Thyroid gland (tissue), 4 donors: ENCODE results near the gene PPP2R5D. TPM values are rescaled to one million over a fixed set of nuclear protein-coding genes. Genes with fewer than 3 reads are reported as not detected.
A peak's percentile ranks its signal among the peaks of the same experiment; 100 is the strongest.

Source experiments
- DNase-seq, 2 donors: peaks; one replicate each; pipeline ENCODE4 v3.0.0-alpha.2; 2019
- H3K27ac ChIP-seq, 3 donors: fragments of 200-600 bp; sonication (generic); 1 replicate in 2 of 3; 2 replicates in 1 of 3; pipeline ENCODE4 v1.5.1; 2016 to 2019; ENCODE audit warnings: mild to moderate bottlenecking in 1 of 3, moderate library complexity in 1 of 3
- H3K27me3 ChIP-seq: fragments of 200-600 bp; sonication (generic); one replicate; pipeline ENCODE4 v1.5.1; 2019
- H3K36me3 ChIP-seq, 2 donors: fragments of 200-600 bp; sonication (generic); one replicate each; pipeline ENCODE4 v1.5.1; 2016 to 2019
- H3K4me1 ChIP-seq, 2 donors: fragments of 200-600 bp; sonication (generic); one replicate each; pipeline ENCODE4 v1.5.1; 2017 to 2019
- H3K4me3 ChIP-seq, 3 donors: fragments of 200-600 bp; sonication (generic); replicated peaks in 1 of 3; 1 replicate in 2 of 3; 2 replicates in 1 of 3; pipeline ENCODE4 v1.5.1; 2016; ENCODE audit warnings: mild to moderate bottlenecking in 1 of 3
- H3K9me3 ChIP-seq: fragments of 200-600 bp; sonication (generic); one replicate; pipeline ENCODE4 v1.5.1; 2017
- POLR2A ChIP-seq, 2 donors: fragments of 450-650 bp; IDR thresholded peaks; one replicate each; pipeline ENCODE4 v1.6.1; 2017; ENCODE audit warnings: antibody characterized with exemption in 2 of 2, mild to moderate bottlenecking in 2 of 2, moderate library complexity in 1 of 2
- WGBS, 2 donors: methylation state at CpG; one replicate each; pipeline ENCODE4 v1.1.5; 2017; 5-methylcytosine and 5-hydroxymethylcytosine counted together
- intact Hi-C: fragments of 100-400 bp; cut with DNase I; formaldehyde crosslinking; loops from one replicate; pipeline ENCODE4 v1.15.1; 2023
- total RNA-seq, 4 donors: library from RNA; depleted of rRNA; stranded (reverse); fragments of >200 nt; gene quantifications; one replicate each; pipeline ENCODE4 v1.2.3, GENCODE V29; 2016
- TF ChIP-seq, protein P1 (sequence below), 6 experiments: fragments of 200-600 bp in 3 of 6; fragments of 450-650 bp in 3 of 6; sonication (generic) in 3 of 6; IDR thresholded peaks; one replicate each; pipeline ENCODE4 v1.5.1; 2016 to 2019; ENCODE audit warnings: antibody characterized with exemption in 6 of 6, mild to moderate bottlenecking in 2 of 6, inconsistent platforms in 1 of 6, moderate library complexity in 1 of 6

Gene PPP2R5D
- total RNA-seq, 4 donors from 2014 or later = 22.8 to 47.0 (median 28.2) TPM

DNA sequence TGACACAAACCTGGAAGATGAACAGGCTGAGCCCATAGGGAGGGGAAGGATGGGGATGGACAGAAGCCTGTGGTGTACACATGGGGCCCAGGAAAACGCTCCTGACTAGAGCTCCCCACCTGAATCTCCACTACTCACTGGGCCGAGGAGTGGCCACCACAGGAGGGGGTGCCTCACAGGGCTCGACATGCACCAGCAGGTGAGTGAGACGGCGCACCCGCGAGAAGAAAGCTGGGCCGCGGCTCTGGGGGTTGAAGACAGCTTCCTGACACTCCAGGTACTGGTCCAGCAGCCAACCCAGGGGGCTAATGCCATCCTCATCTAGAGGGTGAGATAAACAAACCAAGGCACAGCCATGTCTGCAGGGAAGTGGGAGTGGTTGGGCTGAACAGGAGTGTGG, 58.9 kb downstream of the PPP2R5D start:
- 84 to 87% methylated on average over 9 of the region's 9 CpGs for WGBS, 2 donors
- Histone ChIP-seq H3K36me3 (peaks cover 53 to 56% of the 10 kb centered on the region in 2 donors), H3K4me3 (no peak overlapping the region), H3K27ac (no peak overlapping the region), H3K9me3 (no peaks in the 10 kb centered on the region), H3K27me3 (no peaks in the 10 kb centered on the region), H3K4me1 (no peaks in the 10 kb centered on the region)
- TF ChIP-seq, protein P1, sequence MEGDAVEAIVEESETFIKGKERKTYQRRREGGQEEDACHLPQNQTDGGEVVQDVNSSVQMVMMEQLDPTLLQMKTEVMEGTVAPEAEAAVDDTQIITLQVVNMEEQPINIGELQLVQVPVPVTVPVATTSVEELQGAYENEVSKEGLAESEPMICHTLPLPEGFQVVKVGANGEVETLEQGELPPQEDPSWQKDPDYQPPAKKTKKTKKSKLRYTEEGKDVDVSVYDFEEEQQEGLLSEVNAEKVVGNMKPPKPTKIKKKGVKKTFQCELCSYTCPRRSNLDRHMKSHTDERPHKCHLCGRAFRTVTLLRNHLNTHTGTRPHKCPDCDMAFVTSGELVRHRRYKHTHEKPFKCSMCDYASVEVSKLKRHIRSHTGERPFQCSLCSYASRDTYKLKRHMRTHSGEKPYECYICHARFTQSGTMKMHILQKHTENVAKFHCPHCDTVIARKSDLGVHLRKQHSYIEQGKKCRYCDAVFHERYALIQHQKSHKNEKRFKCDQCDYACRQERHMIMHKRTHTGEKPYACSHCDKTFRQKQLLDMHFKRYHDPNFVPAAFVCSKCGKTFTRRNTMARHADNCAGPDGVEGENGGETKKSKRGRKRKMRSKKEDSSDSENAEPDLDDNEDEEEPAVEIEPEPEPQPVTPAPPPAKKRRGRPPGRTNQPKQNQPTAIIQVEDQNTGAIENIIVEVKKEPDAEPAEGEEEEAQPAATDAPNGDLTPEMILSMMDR (IDR thresholded peaks at IDR 0.05) = no peak
- TF ChIP-seq POLR2A (IDR thresholded peaks at IDR 0.05) = no peak
- DNase-seq = no peak
- intact Hi-C loops = no loop called here

DNA sequence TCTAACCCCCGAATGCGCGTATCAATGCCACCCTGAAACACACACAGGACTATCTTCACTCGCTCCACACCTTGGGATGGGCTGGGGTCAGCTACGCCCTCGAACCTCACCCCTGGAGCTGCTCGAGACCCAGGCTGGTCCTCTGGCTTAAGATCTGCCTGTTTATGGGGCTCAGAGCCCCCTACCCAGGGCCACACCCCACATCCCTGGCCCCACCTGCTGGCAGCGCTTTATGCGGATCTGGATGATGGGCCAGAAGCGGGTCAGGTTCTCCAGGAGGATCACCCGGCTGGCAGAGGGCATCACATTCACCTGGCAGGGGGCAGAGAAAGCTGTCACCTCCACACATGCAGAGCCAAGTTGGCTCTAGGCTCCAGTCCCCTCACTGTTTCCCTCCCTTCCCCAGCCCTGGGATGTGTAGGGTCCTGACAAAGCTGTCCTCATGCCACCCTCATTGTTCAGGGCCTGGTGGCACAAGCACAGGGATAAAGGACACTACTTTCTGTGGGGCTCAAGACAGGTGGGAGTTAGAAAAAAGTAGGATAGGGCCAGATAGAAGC, 61.1 kb downstream of the PPP2R5D start:
- intact Hi-C loops = no loop called here
- Histone ChIP-seq H3K27ac (no peak overlapping the region), H3K4me3 (no peak overlapping the region), H3K9me3 (no peaks in the 10 kb centered on the region), H3K36me3 (peaks cover 48 to 52% of the 10 kb centered on the region in 2 donors), H3K27me3 (no peaks in the 10 kb centered on the region), H3K4me1 (no peaks in the 10 kb centered on the region)
- no peak for DNase-seq
- TF ChIP-seq, protein P1 (IDR thresholded peaks at IDR 0.05) = no peak
- no peak for TF ChIP-seq POLR2A (IDR thresholded peaks at IDR 0.05)
- WGBS, 2 donors = 87 to 96% methylated on average over 6 to 9 of the region's 11 CpGs

DNA sequence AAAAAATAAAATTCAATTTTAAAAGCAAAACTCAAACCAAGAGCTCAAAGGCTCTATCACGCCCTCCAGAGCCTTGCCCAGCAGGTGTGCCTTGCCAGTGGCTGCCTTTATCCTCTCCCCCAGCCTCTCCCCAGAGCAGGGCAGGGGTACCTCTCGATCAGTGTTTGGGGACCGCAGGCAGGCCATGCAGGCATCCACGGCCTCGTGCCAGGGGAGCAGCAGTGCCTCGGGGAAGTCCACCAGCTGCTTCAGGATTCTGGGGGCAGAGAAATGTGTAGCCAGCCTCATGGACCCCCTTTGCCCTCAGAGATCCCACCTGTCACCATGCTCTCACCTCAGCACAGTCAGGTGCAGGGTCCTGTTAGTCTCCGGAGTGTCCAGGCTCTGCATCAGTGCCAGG, 63.6 kb downstream of the PPP2R5D start:
- H3K4me3 ChIP-seq = no peak overlapping the region
- H3K27ac ChIP-seq = no peak overlapping the region
- no peak for TF ChIP-seq POLR2A (IDR thresholded peaks at IDR 0.05)
- TF ChIP-seq, protein P1 (IDR thresholded peaks at IDR 0.05) = no peak
- H3K36me3 ChIP-seq = peaks cover 40 to 41% of the 10 kb centered on the region in 2 donors
- DNase-seq = no peak
- intact Hi-C loops = no loop called here
- WGBS, 2 donors = 89 to 91% methylated on average over 4 to 5 of the region's 7 CpGs
- H3K9me3 ChIP-seq = no peaks in the 10 kb centered on the region
- H3K27me3 ChIP-seq = no peaks in the 10 kb centered on the region
- peaks cover 7% of the 10 kb centered on the region in 2 donors for H3K4me1 ChIP-seq

DNA sequence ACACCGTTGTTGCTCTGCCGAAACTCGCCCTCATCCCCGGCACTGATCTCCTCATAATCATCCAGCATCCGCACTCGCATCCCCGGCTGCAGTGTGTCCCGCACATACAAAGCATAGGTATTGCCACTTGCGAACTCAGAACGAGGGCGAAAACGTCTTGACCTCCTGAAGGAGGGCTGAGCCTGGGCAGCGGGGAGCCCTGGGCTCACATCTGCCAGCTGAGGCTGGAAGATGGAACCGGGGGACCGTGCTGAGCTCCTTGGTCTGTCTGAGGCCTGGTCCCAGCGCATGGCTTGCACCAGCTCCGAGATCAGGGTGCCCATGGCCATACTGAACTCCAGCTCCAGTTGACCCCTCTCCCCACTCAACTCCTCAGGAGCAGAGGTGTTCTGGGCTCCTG, 66.6 kb downstream of the PPP2R5D start:
- H3K9me3 ChIP-seq = no peaks in the 10 kb centered on the region
- intact Hi-C loops = loop anchor here (5.0 kb wide), 1 partner anchor 34 kb away; no protein-coding TSS in a partner anchor
- peaks cover 27 to 28% of the 10 kb centered on the region in 2 donors for H3K36me3 ChIP-seq

DNA sequence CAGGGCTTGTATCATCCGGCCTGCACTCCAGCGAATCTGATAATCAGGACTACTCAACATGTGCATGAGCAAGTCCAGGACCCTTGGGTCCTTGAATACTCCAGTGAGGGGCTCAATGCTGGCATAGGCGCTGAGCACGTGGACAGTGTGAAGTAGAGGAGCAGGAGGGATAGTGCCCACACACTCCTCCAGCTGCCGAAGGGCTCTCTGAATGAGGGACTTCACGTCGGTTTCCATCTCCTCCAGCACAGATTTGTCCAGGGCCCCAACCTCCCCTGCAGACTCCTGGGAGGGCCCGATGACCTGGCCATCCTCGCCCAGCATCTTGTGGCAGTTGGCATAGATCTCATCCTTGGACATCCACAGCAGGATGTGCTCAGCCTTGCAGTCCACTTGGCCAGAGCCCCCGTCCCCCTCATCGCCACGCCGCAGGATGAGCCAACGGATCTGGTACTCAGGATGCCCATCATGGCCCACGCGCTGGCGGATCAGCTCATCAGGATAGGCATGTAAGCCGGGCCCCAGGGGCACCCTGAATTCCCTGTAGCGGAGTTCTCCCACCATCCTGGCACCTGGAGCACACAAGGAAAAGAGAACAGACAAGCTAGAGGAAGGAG, 68.0 kb downstream of the PPP2R5D start:
- Histone ChIP-seq H3K4me1 (peaks cover 14 to 16% of the 10 kb centered on the region in 2 donors), H3K27ac (peak overlapping the region in 2 of 3 donors; percentile 86), H3K36me3 (peaks cover 27 to 32% of the 10 kb centered on the region in 2 donors), H3K4me3 (no peak overlapping the region), H3K27me3 (no peaks in the 10 kb centered on the region), H3K9me3 (no peaks in the 10 kb centered on the region)
- intact Hi-C loops = loop anchor here (5.0 kb wide), 1 partner anchor 35 kb away; no protein-coding TSS in a partner anchor
- WGBS, 2 donors = 90 to 93% methylated on average over 17 to 18 of the region's 19 CpGs
- TF ChIP-seq, protein P1 (IDR thresholded peaks at IDR 0.05) = no peak
- TF ChIP-seq POLR2A (IDR thresholded peaks at IDR 0.05) = no peak
- DNase-seq = no peak

More for the DNA sequence above, 66.6 kb downstream of the PPP2R5D start:
- no peak for TF ChIP-seq POLR2A (IDR thresholded peaks at IDR 0.05)
- Histone ChIP-seq H3K4me1 (peaks cover 14 to 16% of the 10 kb centered on the region in 2 donors), H3K27ac (no peak overlapping the region), H3K4me3 (no peak overlapping the region), H3K27me3 (no peaks in the 10 kb centered on the region)
- DNase-seq = no peak
- WGBS, 2 donors = 92 to 94% methylated on average over 12 to 17 of the region's 17 CpGs
